Measurements from ENCODE around the gene SLC25A21. TPM values are rescaled to one million over a fixed set of nuclear protein-coding genes. Genes with fewer than 3 reads are reported as not detected.
"Not testable (repeated sequence)": the region's sequence is repeated elsewhere in the genome, so short reads cannot be mapped to it uniquely, and the experiment has no call there.

Gene SLC25A21
- polyA plus RNA-seq, 3 donors: 0.24 to 0.54 (median 0.34) TPM

DNA sequence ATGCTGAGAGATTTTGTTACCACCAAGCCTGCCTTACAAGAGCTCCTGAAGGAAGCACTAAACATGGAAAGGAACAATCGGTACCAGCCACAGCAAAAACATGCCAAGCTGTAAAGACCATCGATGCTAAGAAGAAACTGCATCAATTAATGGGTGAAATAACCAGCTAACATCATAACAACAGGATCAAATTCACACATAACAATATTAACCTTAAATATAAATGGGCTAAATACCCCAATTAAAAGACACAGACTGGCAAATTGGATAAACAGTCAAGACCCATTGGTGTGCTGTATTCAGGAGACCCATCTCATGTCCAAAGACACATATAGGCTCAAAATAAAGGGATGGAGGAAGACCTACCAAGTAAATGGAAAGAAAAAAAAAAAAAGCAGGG lies 17.3 kb upstream of the SLC25A21 start:
- not testable (repeated sequence) for H3K27ac ChIP-seq (ENCODE audit: low read depth, low read length)
- WGBS, 3 donors: 84 to 89% (median 88%) methylated on average over 2 of the region's 2 CpGs

DNA sequence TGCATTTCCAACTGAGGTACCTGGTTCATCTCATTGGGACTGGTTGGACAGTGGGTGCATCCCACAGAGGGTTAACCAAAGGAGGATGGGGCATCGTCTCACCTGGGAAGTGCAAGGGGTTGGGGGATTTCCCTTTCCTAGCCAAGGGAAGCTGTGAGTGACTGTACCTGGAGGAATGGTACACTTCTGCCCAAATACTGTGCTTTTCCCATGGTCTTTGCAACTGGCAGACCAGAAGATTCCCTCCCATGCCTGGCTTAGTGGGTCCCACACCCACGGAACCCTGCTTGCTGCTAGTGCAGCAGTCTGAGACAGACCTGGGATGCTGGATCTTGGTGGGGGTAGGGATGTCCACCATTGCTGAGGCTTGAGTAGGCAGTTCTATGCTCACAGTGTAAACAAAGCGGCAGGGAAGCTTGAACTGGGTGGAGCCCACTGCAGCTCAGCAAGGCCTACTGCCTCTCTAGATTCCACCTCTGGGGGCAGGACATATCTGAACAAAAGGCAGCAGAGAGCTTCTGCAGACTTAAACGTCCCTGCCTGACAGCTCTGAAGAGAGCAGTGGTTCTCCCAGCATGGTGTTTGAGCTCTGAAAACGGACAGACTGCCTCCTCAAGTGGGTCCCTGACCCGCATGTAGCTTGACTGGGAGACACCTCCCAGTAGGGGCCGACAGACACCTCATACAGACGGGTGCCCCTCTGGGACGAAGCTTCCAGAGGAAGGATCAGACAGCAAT lies 15.6 kb upstream of the SLC25A21 start:
- H3K27ac ChIP-seq (ENCODE audit: low read depth, low read length): not testable (repeated sequence)
- 62 to 76% (median 75%) methylated on average over 9 of the region's 9 CpGs for WGBS, 3 donors

DNA sequence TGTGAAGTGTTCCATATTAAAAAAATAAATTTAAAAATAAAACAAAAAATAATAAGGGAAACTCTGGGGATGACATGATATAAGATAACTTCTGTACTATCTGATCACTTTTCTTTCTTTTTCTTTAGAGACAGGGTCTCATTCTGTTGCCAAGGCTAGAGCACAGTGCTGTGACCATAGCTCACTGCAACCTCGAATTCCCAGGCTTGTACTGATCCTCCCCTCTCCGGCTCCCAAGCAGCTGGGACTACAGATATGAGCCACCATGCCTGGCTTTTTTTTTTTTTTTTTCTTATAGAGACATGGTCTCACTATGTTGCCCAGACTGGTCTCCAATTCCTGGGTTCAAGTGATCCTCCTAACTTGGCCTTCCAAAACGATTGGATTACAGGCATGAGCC lies 14.9 kb upstream of the SLC25A21 start:
- WGBS, 3 donors: 57 to 77% (median 77%) methylated on average over 3 of the region's 3 CpGs
- no peak overlapping the region for H3K27ac ChIP-seq (ENCODE audit: low read depth, low read length)

DNA sequence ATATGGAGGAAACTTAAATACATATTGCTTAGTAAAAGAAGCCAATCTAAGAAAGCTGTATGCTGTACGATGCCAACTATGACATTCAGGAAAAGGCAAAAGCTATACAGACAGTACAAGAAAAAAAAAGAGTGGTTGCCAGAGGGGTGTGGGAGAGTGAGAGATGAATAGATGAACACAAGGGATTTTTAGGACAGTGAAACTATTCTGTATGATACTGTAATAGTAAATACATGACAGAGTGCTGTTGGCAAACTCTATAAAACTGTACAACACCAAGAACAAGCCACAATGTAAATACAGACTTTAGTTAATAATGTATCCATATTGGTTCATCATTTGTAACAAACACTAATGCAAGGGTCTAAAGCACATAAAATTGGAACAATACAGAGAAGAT lies 14.5 kb upstream of the SLC25A21 start:
- 85 to 94% (median 88%) methylated on average over 1 of the region's 1 CpG for WGBS, 3 donors
- no peak overlapping the region for H3K27ac ChIP-seq (ENCODE audit: low read depth, low read length)

DNA sequence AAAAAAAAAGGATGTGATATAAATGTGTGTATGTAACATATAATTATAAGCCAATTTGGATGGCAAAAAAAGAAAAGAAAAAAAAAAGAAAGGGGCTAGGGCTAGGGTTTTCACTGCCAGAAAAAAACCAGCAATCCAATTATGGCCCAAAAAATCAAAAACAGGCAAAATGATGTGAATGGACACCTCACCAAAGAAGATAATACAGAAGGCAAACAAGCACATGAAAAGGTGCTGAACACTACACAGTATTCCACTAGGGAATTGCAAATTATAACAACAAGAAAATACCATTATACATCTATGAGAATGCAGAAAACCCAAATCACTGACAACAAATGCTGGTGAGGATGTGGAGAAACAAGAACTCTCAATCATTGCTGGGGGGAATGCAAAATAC lies 13.3 kb upstream of the SLC25A21 start:
- no peak overlapping the region for H3K27ac ChIP-seq (ENCODE audit: low read depth, low read length)

DNA sequence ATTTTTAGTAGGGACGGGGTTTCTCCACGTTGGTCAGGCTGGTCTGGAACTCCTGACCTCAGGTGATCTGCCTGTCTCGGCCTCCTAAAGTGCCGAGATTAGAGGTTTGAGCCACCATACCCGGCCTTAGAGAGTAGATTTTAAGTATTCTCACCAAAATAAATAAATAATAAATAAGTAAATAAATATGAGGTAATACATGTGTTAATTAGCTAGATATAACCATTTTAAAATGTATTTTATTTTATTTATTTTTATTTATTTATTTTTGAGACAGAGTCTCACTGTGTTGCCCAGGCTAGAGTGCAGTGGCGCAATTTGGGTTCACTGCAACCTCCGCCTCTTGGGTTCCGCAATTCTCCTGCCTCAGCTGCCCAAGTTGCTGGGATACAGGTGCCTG lies 12.1 kb upstream of the SLC25A21 start:
- WGBS, 3 donors: 83 to 93% (median 86%) methylated on average over 8 of the region's 8 CpGs
- not testable (repeated sequence) for H3K27ac ChIP-seq (ENCODE audit: low read depth, low read length)

DNA sequence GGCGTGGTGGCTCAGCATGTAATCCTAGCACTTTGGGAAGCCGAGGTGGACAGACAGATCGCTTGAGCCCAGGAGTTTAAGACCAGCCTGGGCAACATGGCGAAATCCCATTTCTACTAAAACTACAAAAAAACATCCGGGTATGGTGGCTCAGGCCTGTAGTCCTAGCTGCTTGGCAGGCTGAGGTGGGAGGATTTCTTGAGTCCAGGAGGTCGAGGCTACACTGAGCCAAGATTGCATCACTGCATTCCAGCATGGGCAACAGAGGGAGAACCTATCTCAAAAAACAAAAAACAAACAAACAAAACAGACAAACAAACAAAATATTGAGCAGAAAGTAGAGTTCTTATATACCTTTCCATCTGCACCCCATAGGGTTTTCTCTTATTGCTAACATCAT lies 9.0 kb upstream of the SLC25A21 start:
- no peak overlapping the region for H3K27ac ChIP-seq (ENCODE audit: low read depth, low read length)
- 86 to 88% (median 86%) methylated on average over 6 of the region's 6 CpGs for WGBS, 3 donors

DNA sequence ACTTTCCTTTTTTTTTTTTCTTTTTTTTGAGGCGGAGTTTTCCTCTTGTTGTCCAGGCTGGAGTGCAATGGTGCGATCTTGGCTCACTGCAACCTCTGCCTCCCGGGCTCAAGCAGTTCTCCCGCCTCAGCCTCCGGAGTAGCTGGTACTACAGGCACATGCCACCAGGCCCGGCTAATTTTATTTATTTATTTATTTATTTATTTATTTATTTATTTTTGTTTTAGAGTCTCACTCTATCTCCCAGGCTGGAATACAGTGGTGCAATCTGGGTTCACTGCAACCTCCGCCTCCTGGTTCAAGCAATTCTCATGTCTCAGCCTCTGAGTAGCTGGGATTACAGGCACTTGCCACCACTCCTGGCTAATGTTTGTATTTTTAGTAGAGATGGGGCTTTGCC lies 8.5 kb upstream of the SLC25A21 start:
- WGBS, 3 donors: 94 to 95% (median 94%) methylated on average over 7 of the region's 7 CpGs

DNA sequence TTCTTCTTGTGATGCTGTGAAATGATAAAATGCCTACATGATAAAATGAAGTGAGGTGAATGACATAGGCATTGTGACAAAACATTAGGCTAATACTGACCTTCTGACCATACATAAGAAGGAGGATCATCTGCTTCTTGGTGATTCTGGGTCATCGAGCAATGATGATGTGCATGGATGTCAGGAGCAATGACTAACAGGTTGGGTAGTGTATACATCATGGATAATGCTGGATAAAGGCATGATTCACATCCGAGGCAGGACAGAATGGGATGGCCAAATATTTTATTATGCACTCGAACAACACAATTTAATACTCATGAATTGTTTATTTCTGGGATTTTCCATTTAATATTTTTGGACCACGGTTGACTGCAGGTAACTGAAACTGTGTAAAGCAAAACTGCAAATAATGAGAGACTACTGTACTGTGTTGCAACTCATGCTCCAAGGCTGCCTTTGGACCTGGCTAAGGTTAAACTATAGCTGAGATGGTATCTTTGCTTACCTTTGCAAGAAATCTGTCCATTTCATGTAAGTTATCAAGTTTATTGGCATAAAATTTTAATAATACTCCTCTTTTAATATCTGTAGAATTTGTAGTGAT lies 7.6 kb upstream of the SLC25A21 start:
- WGBS, 3 donors: 86 to 92% (median 87%) methylated on average over 4 of the region's 4 CpGs
- H3K27ac ChIP-seq (ENCODE audit: low read depth, low read length): no peak overlapping the region

More for the DNA sequence above, 8.5 kb upstream of the SLC25A21 start:
- H3K27ac ChIP-seq (ENCODE audit: low read depth, low read length): not testable (repeated sequence)

DNA sequence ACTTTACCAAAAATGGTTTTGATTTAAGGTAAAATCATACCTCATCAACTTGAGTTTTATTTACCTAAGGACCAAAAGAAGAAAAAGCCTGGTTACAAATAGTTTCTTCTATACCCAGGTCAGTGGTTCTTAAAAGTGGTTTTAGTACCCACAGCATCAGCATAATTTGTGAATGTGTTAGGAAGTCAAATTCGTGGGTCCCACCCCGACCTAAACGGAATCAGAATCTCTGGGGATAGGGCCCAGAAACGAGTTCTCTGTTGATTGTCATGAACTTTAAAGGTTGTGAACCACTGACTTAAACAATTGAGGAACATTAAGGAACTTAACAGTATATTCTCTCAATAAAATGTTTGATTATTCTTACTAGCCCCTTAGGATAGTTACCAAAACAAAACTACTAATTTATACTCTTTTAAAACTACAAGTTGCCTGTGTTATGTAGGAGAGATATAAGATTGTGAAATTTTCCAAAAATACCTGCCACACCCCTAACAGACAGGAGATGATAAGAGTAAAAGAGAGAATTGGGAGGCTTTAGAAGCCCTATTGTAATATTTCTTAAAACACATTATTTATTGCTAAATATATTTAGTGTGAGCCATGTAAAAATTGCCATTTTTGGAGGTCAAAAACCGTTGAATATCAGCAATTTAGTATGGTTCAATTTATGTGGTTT lies 669 bp upstream of the SLC25A21 start:
- no peak overlapping the region for H3K27ac ChIP-seq (ENCODE audit: low read depth, low read length)
- 59 to 81% (median 66%) methylated on average over 5 of the region's 5 CpGs for WGBS, 3 donors

DNA sequence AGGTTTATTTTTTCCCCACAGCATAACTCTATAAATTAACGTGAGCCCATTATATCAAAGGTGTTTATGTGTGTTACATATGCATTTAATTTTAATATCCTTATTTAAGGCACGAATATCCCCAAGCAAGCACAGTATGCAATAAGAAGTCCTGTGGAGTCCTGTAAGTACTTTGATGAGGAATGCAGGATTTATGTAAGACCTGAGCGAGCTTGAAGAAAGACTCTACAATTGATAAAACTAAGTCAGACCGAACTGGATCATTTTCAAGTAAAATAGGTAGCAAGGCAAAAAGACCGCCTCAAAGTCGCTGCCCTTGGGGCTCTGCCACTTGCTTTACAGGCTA lies 755 bp downstream of the SLC25A21 start:
- no peak overlapping the region for H3K27ac ChIP-seq (ENCODE audit: low read depth, low read length)
- WGBS, 3 donors: 2 to 6% (median 2%) methylated on average over 6 of the region's 6 CpGs

DNA sequence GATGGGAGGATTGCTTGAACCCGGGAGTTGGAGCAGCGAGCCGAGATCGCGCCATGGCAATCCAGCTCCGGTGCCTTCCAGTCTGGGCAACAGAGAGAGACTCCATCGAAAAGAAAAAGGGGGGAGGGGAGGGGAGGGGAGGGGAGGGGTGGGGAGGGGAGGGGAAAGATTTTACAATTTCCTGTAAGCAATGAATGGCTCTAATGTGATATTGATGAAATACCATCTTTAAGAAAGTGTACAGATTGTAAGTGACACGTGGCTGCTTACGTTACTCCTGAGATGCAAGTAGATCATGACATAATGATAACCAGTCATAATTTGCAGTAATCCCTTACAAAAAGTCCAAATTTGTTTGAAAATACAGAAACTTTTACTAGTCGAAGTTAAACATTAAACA lies 1.4 kb downstream of the SLC25A21 start:
- WGBS, 3 donors: 77 to 79% (median 78%) methylated on average over 9 to 10 of the region's 10 CpGs
- no peak overlapping the region for H3K27ac ChIP-seq (ENCODE audit: low read depth, low read length)

DNA sequence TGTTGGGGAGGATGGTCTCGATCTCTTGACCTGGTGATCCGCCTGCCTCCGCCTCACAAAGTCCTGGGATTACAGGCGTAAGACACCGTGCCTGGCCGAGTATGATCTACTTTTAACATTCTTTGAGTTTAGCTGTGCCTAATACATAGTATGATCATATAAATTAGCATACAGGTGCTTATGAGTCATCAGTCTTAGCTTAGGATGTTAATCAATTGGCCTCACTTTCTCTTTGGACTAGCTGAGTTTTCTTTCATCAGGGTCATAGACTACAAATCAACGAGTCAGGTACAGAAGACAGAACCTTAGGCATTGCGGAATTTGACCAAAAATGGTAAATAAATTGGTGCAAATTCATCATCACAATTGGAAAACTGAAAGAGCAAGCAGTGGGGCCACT lies 2.2 kb downstream of the SLC25A21 start:
- 91 to 94% (median 92%) methylated on average over 8 of the region's 8 CpGs for WGBS, 3 donors
- H3K27ac ChIP-seq (ENCODE audit: low read depth, low read length): no peak overlapping the region

DNA sequence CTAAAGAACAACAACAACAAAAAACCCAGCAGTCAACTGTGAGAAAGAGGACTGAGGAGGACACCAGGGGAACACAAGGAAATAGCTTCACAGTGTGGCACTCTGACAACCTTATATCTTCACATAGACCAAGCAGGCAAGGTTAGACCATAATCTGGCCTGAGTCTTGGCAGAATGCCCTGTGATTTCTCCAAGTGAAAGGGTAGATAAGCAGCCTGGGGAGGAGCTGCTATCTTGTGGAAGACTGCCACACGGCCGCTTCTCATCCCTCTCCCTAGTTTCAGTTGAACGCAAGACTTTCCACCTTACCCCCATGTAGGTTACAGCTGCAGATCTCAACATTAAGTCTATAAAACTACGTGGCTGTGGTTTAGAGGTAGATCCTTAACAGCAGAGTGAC lies 3.7 kb downstream of the SLC25A21 start:
- WGBS, 3 donors: 75 to 86% (median 85%) methylated on average over 4 of the region's 4 CpGs

DNA sequence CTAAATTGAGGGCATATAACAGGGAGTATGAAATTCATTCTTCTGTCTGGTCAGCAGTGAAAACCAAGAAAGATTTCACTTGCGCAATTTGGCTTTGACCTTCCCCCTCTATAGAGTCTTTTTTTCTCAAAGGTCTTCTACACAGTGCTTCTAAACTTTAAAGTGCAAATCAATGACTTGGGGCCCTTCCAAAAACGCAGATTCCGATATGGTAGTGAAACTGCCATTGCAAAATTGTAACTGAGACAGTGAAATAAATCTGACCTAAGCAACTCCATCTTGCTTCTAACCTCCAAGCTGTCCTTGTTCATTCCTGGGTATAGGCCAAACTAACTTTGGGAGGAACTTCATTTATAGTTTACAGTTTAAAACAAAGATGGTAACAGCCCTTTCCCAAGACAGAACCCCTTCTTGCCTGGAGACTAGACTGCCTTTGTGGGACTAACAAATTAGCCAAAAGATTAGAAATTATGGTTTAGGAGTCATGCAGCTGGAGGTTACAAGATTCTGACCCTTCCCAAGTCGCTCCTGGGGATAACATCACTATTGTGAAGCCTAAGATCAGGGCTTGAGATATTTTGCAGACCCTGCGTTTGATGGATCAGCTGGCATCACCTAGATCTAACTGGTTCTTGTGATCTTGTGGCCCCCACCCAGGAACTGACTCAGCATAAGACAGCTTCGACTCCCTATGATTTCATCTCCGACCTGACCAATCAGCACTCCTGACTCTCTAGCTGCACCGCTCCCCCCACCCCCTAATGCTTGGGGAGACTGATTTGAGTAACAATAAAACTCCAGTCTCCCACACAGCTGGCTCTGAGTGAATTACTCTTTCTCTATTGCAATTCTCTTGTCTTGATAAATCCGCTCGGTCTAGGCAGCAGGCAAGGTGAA lies 5.0 kb downstream of the SLC25A21 start:
- WGBS, 3 donors: 77 to 80% (median 80%) methylated on average over 10 of the region's 10 CpGs
- no peak overlapping the region for H3K27ac ChIP-seq (ENCODE audit: low read depth, low read length)

More for the DNA sequence above, 3.7 kb downstream of the SLC25A21 start:
- H3K27ac ChIP-seq (ENCODE audit: low read depth, low read length): no peak overlapping the region

DNA sequence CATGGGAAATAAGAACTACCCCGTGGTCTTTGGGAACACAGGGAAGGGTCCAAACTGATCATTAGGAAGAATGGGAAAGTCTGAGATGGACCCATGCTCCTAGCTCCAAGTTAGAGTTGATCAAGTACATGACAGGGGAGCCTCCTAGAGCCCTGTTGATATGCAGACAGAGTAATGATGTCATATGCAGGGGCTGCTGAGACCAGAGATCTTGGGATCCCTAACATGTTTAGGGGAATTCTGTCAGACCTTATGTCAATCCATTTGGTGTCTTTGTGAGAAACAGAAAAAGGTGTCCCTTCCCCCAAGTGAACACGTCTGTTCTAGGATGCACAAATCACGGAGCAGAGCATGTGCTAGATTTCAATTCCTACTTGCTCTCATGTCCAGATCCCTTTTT lies 6.6 kb downstream of the SLC25A21 start:
- H3K27ac ChIP-seq (ENCODE audit: low read depth, low read length): no peak overlapping the region
- 78 to 84% (median 83%) methylated on average over 3 of the region's 3 CpGs for WGBS, 3 donors

DNA sequence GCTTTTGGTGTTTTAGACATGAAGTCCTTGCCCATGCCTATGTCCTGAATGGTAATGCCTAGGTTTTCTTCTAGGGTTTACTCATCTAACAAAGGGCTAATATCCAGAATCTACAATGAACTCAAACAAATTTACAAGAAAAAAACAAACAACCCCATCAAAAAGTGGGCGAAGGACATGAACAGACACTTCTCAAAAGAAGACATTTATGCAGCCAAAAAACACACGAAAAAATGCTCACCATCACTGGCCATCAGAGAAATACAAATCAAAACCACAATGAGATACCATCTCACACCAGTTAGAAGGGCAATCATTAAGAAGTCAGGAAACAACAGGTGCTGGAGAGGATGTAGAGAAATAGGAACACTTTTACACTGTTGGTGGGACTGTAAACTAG lies 10.1 kb downstream of the SLC25A21 start:
- whole genome bisulfite sequencing, 3 donors: 80% methylated on average over 1 of the region's 2 CpGs; no CpG with 5 or more reads in 2 of the 3 donors
- not testable (repeated sequence) for H3K27ac ChIP-seq (ENCODE audit: low read depth, low read length)

DNA sequence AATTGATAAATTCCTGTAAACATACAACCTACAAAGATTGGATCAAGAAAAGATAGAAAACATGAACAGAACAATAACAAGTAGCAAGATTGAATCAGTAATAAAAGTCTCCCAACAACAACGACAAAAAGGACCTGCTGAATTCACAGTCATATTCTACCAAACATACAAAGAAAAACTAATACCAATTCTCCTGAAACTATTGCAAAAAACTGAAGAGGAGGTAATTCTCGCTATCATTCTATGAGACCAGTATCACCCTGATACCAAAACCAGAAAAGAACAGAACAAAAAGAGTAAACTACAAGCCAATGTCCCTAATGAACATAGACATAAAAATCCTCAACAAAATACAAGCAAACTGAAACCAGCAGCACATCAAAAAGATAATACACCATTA lies 14.4 kb downstream of the SLC25A21 start:
- 84 to 89% (median 87%) methylated on average over 2 of the region's 2 CpGs for WGBS, 3 donors
- no peak overlapping the region for H3K27ac ChIP-seq (ENCODE audit: low read depth, low read length)

DNA sequence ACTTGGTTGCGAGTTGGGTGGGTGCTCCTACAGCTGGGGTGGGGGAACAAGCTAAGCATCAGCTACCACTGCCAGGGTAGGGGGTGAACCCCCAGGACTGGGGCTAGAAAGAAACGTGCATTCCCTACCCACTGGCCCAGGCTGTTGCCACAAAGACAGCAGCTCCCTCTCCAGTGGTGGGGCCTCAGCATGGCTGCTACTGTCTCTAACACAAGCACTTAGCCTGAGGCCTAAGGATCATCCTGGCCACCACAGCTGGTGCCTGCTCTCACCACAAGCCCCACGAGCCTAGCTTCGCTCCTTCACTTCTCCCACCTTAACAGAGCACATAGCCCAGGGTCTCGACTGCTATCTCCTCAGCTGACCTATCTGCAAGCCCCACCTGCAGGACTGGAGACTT lies 18.9 kb downstream of the SLC25A21 start:
- H3K27ac ChIP-seq (ENCODE audit: low read depth, low read length): no peak overlapping the region
- 79 to 86% (median 80%) methylated on average over 5 of the region's 5 CpGs for WGBS, 3 donors

Measured in adipose tissue (tissue), 3 donors.